SK-N-SH (cell line): ENCODE data around the gene WFDC2.
"Not testable (repeated sequence)": the region's sequence is repeated elsewhere in the genome, so short reads cannot be mapped to it uniquely, and the experiment has no call there.

Experiments
- CTCF ChIP-seq: fragments of 200-600 bp; sonication (generic); IDR thresholded peaks from 2 replicates; pipeline ENCODE4 v1.6.1; 2017; ENCODE audit warnings: antibody characterized with exemption, mild to moderate bottlenecking, moderate library complexity
- MAX ChIP-seq: IDR thresholded peaks from 2 replicates; pipeline ENCODE4 v1.4.0; 2012; ENCODE audit warnings: low read depth
- MXI1 ChIP-seq: IDR thresholded peaks from 2 replicates; pipeline ENCODE4 v1.6.1; 2012; ENCODE audit warnings: mild to moderate bottlenecking, low read depth, low read length, improper control_type of control experiment
- NFIC ChIP-seq: IDR thresholded peaks from 2 replicates; pipeline ENCODE4 v1.4.0; 2012; ENCODE audit warnings: borderline replicate concordance
- PBX3 ChIP-seq: IDR thresholded peaks from 2 replicates; pipeline ENCODE4; 2012
- POLR2AphosphoS5 ChIP-seq: IDR thresholded peaks from 2 replicates; pipeline ENCODE4 v1.6.1; 2012; ENCODE audit warnings: low read depth, low read length
- RAD21 ChIP-seq: IDR thresholded peaks from 2 replicates; pipeline ENCODE4 v1.6.1; 2012; ENCODE audit warnings: mild to moderate bottlenecking, low read length
- REST ChIP-seq: IDR thresholded peaks from 2 replicates; pipeline ENCODE4 v1.6.1; 2012; ENCODE audit warnings: mild to moderate bottlenecking, low read depth, low read length, moderate library complexity
- TEAD4 ChIP-seq: IDR thresholded peaks from 2 replicates; pipeline ENCODE4 v1.4.0; 2012; ENCODE audit warnings: mild to moderate bottlenecking, borderline replicate concordance; ENCODE audit not compliant: insufficient read depth
- YY1 ChIP-seq: IDR thresholded peaks from 2 replicates; pipeline ENCODE4 v1.4.0; 2012; ENCODE audit warnings: low read depth, mild to moderate bottlenecking

GRCh38 chr20:45477530-45478148, 8.1 kb downstream of the WFDC2 start:
- not testable (repeated sequence) for TF ChIP-seq CTCF, RAD21, NFIC, MXI1, MAX, REST, POLR2AphosphoS5, YY1, PBX3, TEAD4
